ENCODE data around the gene FNDC3B. TPM values are rescaled to one million over a fixed set of nuclear protein-coding genes. Genes with fewer than 3 reads are reported as not detected.

The FNDC3B gene
- total RNA-seq, 1 donor from 2014 or later, result 68.5 TPM

GRCh38 chr3:172077197-172077757 lies 37.9 kb downstream of the FNDC3B start:
- no peak for DNase-seq (ENCODE audit: extremely low spot score in 2 of 2)
- TF ChIP-seq CTCF (IDR thresholded peaks at IDR 0.05), result no peak
- no peak for TF ChIP-seq POLR2A (IDR thresholded peaks at IDR 0.05)
- TF ChIP-seq POLR2AphosphoS5 (IDR thresholded peaks at IDR 0.05; ENCODE audit: insufficient read depth in 1 of 2, low read depth in 1 of 2), result no peak
- Histone ChIP-seq H3K27me3 (no peaks in the 10 kb centered on the region), H3K4me1 (peaks cover 41% of the 10 kb centered on the region), H3K4me3 (no peak overlapping the region), H3K27ac (no peak overlapping the region), H3K9me3 (no peaks in the 10 kb centered on the region), H3K36me3 (no peaks in the 10 kb centered on the region)
- intact Hi-C loops (cut with DNase I), result no loop called here

- no peak overlapping the region for H3K4me3 ChIP-seq
- no peaks in the 10 kb centered on the region for H3K27me3 ChIP-seq
- intact Hi-C loops (cut with DNase I), result no loop called here
- TF ChIP-seq POLR2AphosphoS5 (IDR thresholded peaks at IDR 0.05; ENCODE audit: insufficient read depth in 1 of 2, low read depth in 1 of 2), result no peak
- TF ChIP-seq POLR2A (IDR thresholded peaks at IDR 0.05), result no peak
- TF ChIP-seq CTCF (IDR thresholded peaks at IDR 0.05), result no peak
- peaks cover 41% of the 10 kb centered on the region for H3K4me1 ChIP-seq
- DNase-seq (ENCODE audit: extremely low spot score in 2 of 2), result no peak
- no peaks in the 10 kb centered on the region for H3K9me3 ChIP-seq
- H3K27ac ChIP-seq, result no peak overlapping the region
- no peaks in the 10 kb centered on the region for H3K36me3 ChIP-seq
Observed at GRCh38 chr3:172078244-172078643, 38.9 kb downstream of the FNDC3B start.

- no peak for DNase-seq (ENCODE audit: extremely low spot score in 2 of 2)
- no peak for TF ChIP-seq POLR2AphosphoS5 (IDR thresholded peaks at IDR 0.05; ENCODE audit: insufficient read depth in 1 of 2, low read depth in 1 of 2)
- TF ChIP-seq CTCF (IDR thresholded peaks at IDR 0.05), result no peak
- no peak for TF ChIP-seq POLR2A (IDR thresholded peaks at IDR 0.05)
- Histone ChIP-seq H3K4me1 (peaks cover 36% of the 10 kb centered on the region), H3K27me3 (no peaks in the 10 kb centered on the region), H3K4me3 (no peak overlapping the region), H3K36me3 (no peaks in the 10 kb centered on the region), H3K27ac (no peak overlapping the region), H3K9me3 (no peaks in the 10 kb centered on the region)
- intact Hi-C loops (cut with DNase I), result no loop called here
Observed at GRCh38 chr3:172078721-172079120, 39.3 kb downstream of the FNDC3B start.

- no peak for TF ChIP-seq CTCF (IDR thresholded peaks at IDR 0.05)
- TF ChIP-seq POLR2A (IDR thresholded peaks at IDR 0.05), result no peak
- TF ChIP-seq POLR2AphosphoS5 (IDR thresholded peaks at IDR 0.05; ENCODE audit: insufficient read depth in 1 of 2, low read depth in 1 of 2), result no peak
- no peak overlapping the region for H3K4me3 ChIP-seq
- H3K4me1 ChIP-seq, result peaks cover 33% of the 10 kb centered on the region
- no peaks in the 10 kb centered on the region for H3K9me3 ChIP-seq
- intact Hi-C loops (cut with DNase I), result no loop called here
- DNase-seq (ENCODE audit: extremely low spot score in 2 of 2), result no peak
- H3K27ac ChIP-seq, result no peak overlapping the region
- H3K27me3 ChIP-seq, result no peaks in the 10 kb centered on the region
- no peaks in the 10 kb centered on the region for H3K36me3 ChIP-seq
Observed at GRCh38 chr3:172079326-172079976, 40.1 kb downstream of the FNDC3B start.

- Histone ChIP-seq H3K4me1 (peaks cover 35% of the 10 kb centered on the region), H3K27me3 (no peaks in the 10 kb centered on the region), H3K27ac (no peak overlapping the region), H3K4me3 (no peak overlapping the region), H3K9me3 (no peaks in the 10 kb centered on the region), H3K36me3 (no peaks in the 10 kb centered on the region)
- no peak for DNase-seq (ENCODE audit: extremely low spot score in 2 of 2)
- intact Hi-C loops (cut with DNase I), result no loop called here
- TF ChIP-seq POLR2A (IDR thresholded peaks at IDR 0.05) (no peak), CTCF (IDR thresholded peaks at IDR 0.05) (no peak), POLR2AphosphoS5 (IDR thresholded peaks at IDR 0.05; ENCODE audit: insufficient read depth in 1 of 2, low read depth in 1 of 2) (no peak)
Observed at GRCh38 chr3:172080503-172080902, 41.1 kb downstream of the FNDC3B start.

Measured in vagina (tissue), 2 donors.